ENCODE data around the gene CAPN2.

DNA sequence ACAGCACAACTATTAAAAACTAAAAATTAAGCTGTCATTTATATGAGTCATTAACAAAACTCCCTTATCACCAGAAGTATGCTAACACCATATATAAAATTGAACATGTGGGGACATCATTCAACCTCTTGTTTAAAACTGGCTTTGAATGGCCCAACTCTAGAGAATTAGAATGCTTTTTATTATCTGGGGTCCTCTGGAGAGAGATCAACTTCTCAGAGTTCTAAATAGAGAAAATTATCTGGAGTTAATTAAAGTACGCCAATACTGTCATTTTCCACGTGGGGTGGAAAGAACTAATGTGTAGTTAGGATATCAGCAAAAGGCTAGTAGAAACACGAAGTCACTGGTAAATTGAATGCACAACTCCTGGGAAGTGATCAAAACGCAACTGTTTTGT lies 21.2 kb upstream of the CAPN2 start:
- TF ChIP-seq, protein P1, sequence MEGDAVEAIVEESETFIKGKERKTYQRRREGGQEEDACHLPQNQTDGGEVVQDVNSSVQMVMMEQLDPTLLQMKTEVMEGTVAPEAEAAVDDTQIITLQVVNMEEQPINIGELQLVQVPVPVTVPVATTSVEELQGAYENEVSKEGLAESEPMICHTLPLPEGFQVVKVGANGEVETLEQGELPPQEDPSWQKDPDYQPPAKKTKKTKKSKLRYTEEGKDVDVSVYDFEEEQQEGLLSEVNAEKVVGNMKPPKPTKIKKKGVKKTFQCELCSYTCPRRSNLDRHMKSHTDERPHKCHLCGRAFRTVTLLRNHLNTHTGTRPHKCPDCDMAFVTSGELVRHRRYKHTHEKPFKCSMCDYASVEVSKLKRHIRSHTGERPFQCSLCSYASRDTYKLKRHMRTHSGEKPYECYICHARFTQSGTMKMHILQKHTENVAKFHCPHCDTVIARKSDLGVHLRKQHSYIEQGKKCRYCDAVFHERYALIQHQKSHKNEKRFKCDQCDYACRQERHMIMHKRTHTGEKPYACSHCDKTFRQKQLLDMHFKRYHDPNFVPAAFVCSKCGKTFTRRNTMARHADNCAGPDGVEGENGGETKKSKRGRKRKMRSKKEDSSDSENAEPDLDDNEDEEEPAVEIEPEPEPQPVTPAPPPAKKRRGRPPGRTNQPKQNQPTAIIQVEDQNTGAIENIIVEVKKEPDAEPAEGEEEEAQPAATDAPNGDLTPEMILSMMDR (IDR thresholded peaks at IDR 0.05; ENCODE audit: low read depth, low read length) = no peak
- TF ChIP-seq, protein P2, sequence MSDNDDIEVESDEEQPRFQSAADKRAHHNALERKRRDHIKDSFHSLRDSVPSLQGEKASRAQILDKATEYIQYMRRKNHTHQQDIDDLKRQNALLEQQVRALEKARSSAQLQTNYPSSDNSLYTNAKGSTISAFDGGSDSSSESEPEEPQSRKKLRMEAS (IDR thresholded peaks at IDR 0.05; ENCODE audit: low read depth, low read length) = no peak
